Measurements from ENCODE around the gene UGT1A3. TPM values are rescaled to one million over a fixed set of nuclear protein-coding genes. Genes with fewer than 3 reads are reported as not detected.

UGT1A3 gene
- total and polyA plus RNA-seq, 11 donors, result not detected

GRCh38 chr2:233760043-233760442 lies 31.2 kb downstream of the UGT1A3 start, which contains the start of gene UGT1A1:
UGT1A1 (plus strand) TSS chr2:233760270; CDS start chr2:233760288, 18 bp downstream.
- TF ChIP-seq CTCF (IDR thresholded peaks at IDR 0.05) (no peak), POLR2A (IDR thresholded peaks at IDR 0.05) (no peak)
- ATAC-seq (no peak), DNase-seq (no peak)
- WGBS, 4 donors, result 82 to 94% (median 91%) methylated on average over 6 of the region's 6 CpGs
- Histone ChIP-seq H3K9me3 (no peaks in the 10 kb centered on the region), H3K36me3 (no peaks in the 10 kb centered on the region), H3K4me3 (no peak within 1 kb of the TSS), H3K4me1 (no peaks in the 10 kb centered on the region), H3K27me3 (peaks cover 0 to 16% (median 0%) of the 10 kb centered on the region in 9 donors), H3K27ac (no peak within 1 kb of the TSS)
- intact Hi-C loops (cut with DNase I), result no loop called here

GRCh38 chr2:233761040-233761769 lies 32.4 kb downstream of the UGT1A3 start:
- Histone ChIP-seq H3K9me3 (no peaks in the 10 kb centered on the region), H3K4me1 (no peaks in the 10 kb centered on the region), H3K4me3 (no peak overlapping the region), H3K27ac (no peak overlapping the region), H3K27me3 (peaks cover 0 to 18% (median 0%) of the 10 kb centered on the region in 9 donors), H3K36me3 (no peaks in the 10 kb centered on the region)
- ATAC-seq, result no peak
- intact Hi-C loops (cut with DNase I), result no loop called here
- WGBS, 4 donors, result 68 to 77% (median 73%) methylated on average over 4 of the region's 4 CpGs
- no peak for DNase-seq
- TF ChIP-seq CTCF (IDR thresholded peaks at IDR 0.05), result no peak
- TF ChIP-seq POLR2A (IDR thresholded peaks at IDR 0.05), result no peak

DNA sequence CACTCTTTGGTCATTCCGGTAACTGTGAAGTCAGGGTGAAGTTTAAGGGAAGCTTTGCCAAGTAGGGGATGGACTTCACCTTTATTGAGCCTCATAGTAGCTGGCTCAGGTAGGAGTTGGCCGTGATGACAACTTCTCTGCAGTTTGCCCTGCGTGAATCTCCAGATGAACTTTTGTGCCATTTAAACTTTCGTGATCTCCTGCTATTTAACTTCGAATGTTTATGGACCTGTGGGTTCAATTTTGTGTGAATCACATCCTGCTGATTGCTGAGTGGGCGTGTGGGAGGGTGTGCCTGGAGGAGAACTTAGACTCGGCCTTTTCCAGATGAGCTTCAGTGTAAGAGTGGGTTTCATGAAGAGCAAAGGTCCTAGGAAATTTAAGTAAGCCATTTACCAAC lies 35.4 kb downstream of the UGT1A3 start:
- Histone ChIP-seq H3K9me3 (no peaks in the 10 kb centered on the region), H3K4me1 (no peaks in the 10 kb centered on the region), H3K27me3 (peaks cover 0 to 21% (median 0%) of the 10 kb centered on the region in 9 donors), H3K36me3 (no peaks in the 10 kb centered on the region), H3K27ac (no peak overlapping the region), H3K4me3 (no peak overlapping the region)
- intact Hi-C loops (cut with DNase I), result no loop called here
- no peak for ATAC-seq
- DNase-seq, result no peak
- TF ChIP-seq POLR2A (IDR thresholded peaks at IDR 0.05) (no peak), CTCF (IDR thresholded peaks at IDR 0.05) (no peak)
- WGBS, 4 donors, result 66 to 74% (median 69%) methylated on average over 7 of the region's 7 CpGs

DNA sequence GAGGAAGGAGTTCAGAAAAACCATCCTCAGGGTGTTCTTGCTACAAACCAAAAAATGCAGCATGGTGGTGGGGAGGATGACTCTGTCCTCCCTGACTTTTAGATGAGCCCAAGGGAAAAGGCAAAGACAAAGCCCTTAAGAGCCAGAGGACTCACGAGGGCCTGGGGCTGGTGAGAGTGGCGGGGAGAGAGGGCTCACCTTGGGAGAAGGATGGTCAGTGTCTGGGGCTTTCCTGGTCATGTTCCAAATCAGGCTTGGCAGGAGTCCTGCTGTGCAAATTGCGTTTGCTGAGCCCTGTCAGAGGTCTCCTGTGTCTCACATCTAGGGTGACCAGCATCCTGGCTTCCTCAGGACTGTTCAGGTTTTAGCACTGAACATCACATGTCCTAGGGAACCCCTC lies 35.9 kb downstream of the UGT1A3 start:
- intact Hi-C loops (cut with DNase I), result no loop called here
- TF ChIP-seq CTCF (IDR thresholded peaks at IDR 0.05) (no peak), POLR2A (IDR thresholded peaks at IDR 0.05) (no peak)
- 30 to 61% (median 49%) methylated on average over 3 of the region's 3 CpGs for WGBS, 4 donors
- Histone ChIP-seq H3K36me3 (no peaks in the 10 kb centered on the region), H3K9me3 (no peaks in the 10 kb centered on the region), H3K4me3 (no peak overlapping the region), H3K4me1 (no peaks in the 10 kb centered on the region), H3K27ac (no peak overlapping the region), H3K27me3 (peaks cover 0 to 21% (median 0%) of the 10 kb centered on the region in 9 donors)
- ATAC-seq (no peak), DNase-seq (no peak)

Data from heart left ventricle (tissue), 16 donors.